ENCODE results near the gene SMIM28. TPM values are rescaled to one million over a fixed set of nuclear protein-coding genes. Genes with fewer than 3 reads are reported as not detected.

The SMIM28 gene
- polyA plus RNA-seq (2011; rRNA removed) (not detected in 2 replicates), polyA minus RNA-seq (2011; rRNA and poly(A)+ RNA removed) (not detected in 2 replicates)

DNA sequence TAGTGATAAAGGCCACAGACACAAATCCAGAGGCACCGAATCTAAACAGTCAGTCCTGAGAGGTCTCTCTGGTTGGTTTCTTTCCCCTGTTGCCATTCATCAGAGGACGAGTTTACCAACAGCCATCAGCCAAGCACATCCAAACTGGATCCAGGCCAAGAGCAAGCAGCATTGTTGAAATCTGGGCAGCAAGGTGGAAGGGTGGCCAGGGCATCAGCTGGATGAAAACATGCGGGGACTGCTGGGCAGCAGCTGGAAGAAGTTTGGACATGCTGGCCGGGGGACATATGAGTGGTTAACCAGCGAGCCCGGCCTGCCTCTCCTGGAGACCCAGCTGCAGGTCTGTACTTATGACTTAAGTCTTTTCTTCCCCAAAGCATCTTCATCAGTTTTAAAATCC is at the start of gene SMIM28:
SMIM28 (plus strand) TSS at position 62 of the 400 bp plus-strand sequence; CDS start at position 230, 168 bp downstream.
- Histone ChIP-seq H3K27ac (ENCODE audit: low read depth, low read length) (no peak within 1 kb of the TSS), H3K4me3 (ENCODE audit: low read depth, low read length) (no peak within 1 kb of the TSS), H3K27me3 (ENCODE audit: control insufficient read depth, insufficient read depth, low read length) (peaks cover 7% of the 10 kb centered on the region), H3K9me3 (ENCODE audit: control insufficient read depth, insufficient read depth, low read length) (no peaks in the 10 kb centered on the region; the same call in 1 of the 2 replicates)
- no peak for DNase-seq (ENCODE audit: low read depth, low spot score)
- CTCF ChIA-PET: no interaction called here
- POLR2A ChIA-PET: no interaction called here
- no peak for TF ChIP-seq CTCF (IDR thresholded peaks at IDR 0.05; ENCODE audit: low read depth, low read length)

- no peak for TF ChIP-seq CTCF (IDR thresholded peaks at IDR 0.05; ENCODE audit: low read depth, low read length)
- POLR2A ChIA-PET: no interaction called here
- CTCF ChIA-PET: no interaction called here
- H3K9me3 ChIP-seq (ENCODE audit: control insufficient read depth, insufficient read depth, low read length): no peaks in the 10 kb centered on the region
- DNase-seq (ENCODE audit: low read depth, low spot score): no peak
- no peak overlapping the region for H3K4me3 ChIP-seq (ENCODE audit: low read depth, low read length)
- H3K27ac ChIP-seq (ENCODE audit: low read depth, low read length): no peak overlapping the region
- H3K27me3 ChIP-seq (ENCODE audit: control insufficient read depth, insufficient read depth, low read length): peaks cover 4% of the 10 kb centered on the region
These were observed 49.5 kb upstream of the SMIM28 start for GRCh38 chr6:138328210-138328609.

GRCh38 chr6:138330763-138331162 is 46.9 kb upstream of the SMIM28 start:
- Histone ChIP-seq H3K27ac (ENCODE audit: low read depth, low read length) (no peak overlapping the region), H3K9me3 (ENCODE audit: control insufficient read depth, insufficient read depth, low read length) (no peaks in the 10 kb centered on the region), H3K4me3 (ENCODE audit: low read depth, low read length) (no peak overlapping the region), H3K27me3 (ENCODE audit: control insufficient read depth, insufficient read depth, low read length) (peaks cover 4% of the 10 kb centered on the region)
- DNase-seq (ENCODE audit: low read depth, low spot score): no peak
- TF ChIP-seq CTCF (IDR thresholded peaks at IDR 0.05; ENCODE audit: low read depth, low read length): no peak
- ChIA-PET CTCF (no interaction called here), POLR2A (no interaction called here)

DNA sequence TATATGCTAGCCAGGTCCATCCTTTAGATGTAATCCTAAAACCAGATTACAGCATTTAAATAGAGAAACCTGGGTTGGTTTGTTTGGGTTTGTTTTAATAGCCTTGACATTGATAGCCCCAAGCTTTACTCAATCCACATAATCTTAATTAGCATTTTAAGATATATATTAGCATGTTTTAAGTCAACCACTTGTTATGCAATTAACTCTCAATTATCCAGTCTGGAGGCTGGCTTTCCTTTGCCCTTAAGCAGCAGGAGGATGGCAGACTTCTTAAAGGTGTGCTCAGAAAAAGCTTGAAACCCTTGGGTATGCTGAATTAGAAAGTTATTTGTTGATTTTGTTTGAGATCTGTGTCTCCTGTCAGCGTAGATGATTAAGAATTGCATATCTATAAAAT is 46.3 kb upstream of the SMIM28 start:
- Histone ChIP-seq H3K4me3 (ENCODE audit: low read depth, low read length) (no peak overlapping the region), H3K9me3 (ENCODE audit: control insufficient read depth, insufficient read depth, low read length) (no peaks in the 10 kb centered on the region; the same call in 1 of the 2 replicates), H3K27ac (ENCODE audit: low read depth, low read length) (no peak overlapping the region), H3K27me3 (ENCODE audit: control insufficient read depth, insufficient read depth, low read length) (peaks cover 4% of the 10 kb centered on the region)
- POLR2A ChIA-PET: no interaction called here
- no peak for DNase-seq (ENCODE audit: low read depth, low spot score)
- no peak for TF ChIP-seq CTCF (IDR thresholded peaks at IDR 0.05; ENCODE audit: low read depth, low read length)
- CTCF ChIA-PET: no interaction called here

- ChIA-PET POLR2A (no interaction called here), CTCF (no interaction called here)
- no peaks in the 10 kb centered on the region; the same call in 1 of the 2 replicates for H3K9me3 ChIP-seq (ENCODE audit: control insufficient read depth, insufficient read depth, low read length)
- peaks cover 4% of the 10 kb centered on the region for H3K27me3 ChIP-seq (ENCODE audit: control insufficient read depth, insufficient read depth, low read length)
- TF ChIP-seq CTCF (IDR thresholded peaks at IDR 0.05; ENCODE audit: low read depth, low read length): no peak
- H3K27ac ChIP-seq (ENCODE audit: low read depth, low read length): no peak overlapping the region
- DNase-seq (ENCODE audit: low read depth, low spot score): no peak
- H3K4me3 ChIP-seq (ENCODE audit: low read depth, low read length): no peak overlapping the region
These were observed 45.7 kb upstream of the SMIM28 start for GRCh38 chr6:138331984-138332383.

Data from AG04450 (cell line).